PFSK-1 (cell line): ENCODE measurements around the gene ACBD4.

Experiments
- POLR2AphosphoS5 ChIP-seq: IDR thresholded peaks from 2 replicates; pipeline ENCODE4 v1.6.1; 2012; ENCODE audit warnings: low read depth, mild to moderate bottlenecking, control low read depth, low read length, moderate library complexity
- SIN3A ChIP-seq: IDR thresholded peaks from 2 replicates; pipeline ENCODE4 v1.6.1; 2012; ENCODE audit warnings: mild to moderate bottlenecking, low read length, moderate library complexity, borderline replicate concordance; ENCODE audit not compliant: insufficient read depth

- TF ChIP-seq SIN3A (no peak), POLR2AphosphoS5 (no peak)
Observed at GRCh38 chr17:45098081-45098868, 37.2 kb upstream of the ACBD4 start.
